NCI-H345 treated with DMSO at 0.1 percent for 48 hours (cell line): ENCODE results near the gene SCN1A.
"Not testable (repeated sequence)": the region's sequence is repeated elsewhere in the genome, so short reads cannot be mapped to it uniquely, and the experiment has no call there.

Experiments used
- DNase-seq: peaks from one replicate; lab custom pipeline; 2025; ENCODE audit not compliant: unreplicated experiment; lab: John Stamatoyannopoulos, UW

Gene SCN1A

GRCh38 chr2:166135849-166136258 lies 8.0 kb upstream of the SCN1A start:
- DNase-seq = no peak

DNA sequence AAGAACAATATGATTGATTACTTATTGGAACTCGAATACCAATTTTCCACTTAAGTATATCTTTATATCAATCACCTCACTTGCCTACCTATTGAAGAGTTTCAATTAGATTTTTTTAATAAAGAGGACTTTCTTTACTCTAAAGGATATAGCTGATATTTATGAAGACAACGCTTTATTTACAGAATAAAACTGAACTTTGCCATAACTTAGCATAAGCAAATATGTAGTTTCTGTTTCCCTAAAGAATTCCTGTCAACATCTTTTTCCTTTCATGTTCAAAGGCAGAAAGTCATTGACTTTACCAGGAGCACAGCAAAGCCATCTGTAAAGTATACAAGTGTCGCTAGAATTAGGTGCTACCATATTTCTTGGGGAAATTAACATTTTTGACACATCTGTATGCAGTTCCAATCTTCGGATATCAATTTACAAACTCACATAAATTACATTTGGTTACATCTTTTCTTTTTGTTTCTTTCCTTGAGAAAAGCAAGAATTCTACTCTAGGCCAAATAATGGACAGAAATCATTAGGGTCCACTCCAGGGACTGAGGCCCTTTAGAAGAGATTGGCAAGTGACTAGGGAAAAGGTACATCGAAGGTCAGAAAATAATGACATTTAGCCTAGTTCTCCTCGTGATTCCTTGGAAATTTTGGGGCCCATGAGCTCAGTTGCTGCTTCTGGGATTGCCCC lies 7.5 kb upstream of the SCN1A start:
- DNase-seq = no peak

DNA sequence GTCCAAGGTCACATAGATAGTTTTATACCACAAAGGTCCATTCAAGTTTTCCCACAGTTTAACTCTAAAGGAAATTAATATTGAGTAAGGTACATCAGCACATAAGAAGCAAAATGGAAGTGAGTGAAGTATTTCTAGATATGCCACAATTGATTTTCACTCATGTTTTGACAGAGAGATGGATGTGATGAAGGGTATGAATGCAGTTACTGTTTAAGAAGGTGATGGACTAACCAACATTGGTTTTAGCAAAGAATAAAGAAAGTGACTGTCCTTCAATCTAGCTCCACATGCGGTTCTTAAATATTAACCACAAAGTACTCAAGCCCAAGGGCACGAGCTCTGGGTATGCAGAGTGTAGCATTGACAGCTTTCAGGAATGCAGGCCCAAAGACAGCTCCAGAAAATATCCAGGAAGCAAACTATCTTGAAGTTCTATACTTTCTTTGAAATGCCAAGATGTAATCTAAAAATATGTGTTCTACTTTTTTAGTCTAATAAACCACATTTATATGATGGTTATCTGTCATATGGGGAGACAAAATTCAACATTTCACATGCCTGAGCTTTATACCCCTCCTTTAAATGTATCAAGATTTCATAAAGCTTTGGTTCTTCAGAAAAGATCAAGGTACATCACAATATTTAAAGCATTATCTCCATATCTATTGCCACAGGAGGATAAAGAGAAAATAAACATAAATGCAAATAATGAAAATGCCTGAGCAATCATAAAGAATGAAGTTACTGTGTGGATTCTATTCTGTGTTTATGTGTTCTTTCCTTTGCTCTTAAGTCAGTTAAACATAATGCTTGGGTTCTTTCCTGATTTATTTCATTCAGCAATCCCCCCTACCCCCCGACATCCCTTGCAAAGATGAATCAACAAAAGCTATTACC lies 6.7 kb upstream of the SCN1A start:
- no peak for DNase-seq

DNA sequence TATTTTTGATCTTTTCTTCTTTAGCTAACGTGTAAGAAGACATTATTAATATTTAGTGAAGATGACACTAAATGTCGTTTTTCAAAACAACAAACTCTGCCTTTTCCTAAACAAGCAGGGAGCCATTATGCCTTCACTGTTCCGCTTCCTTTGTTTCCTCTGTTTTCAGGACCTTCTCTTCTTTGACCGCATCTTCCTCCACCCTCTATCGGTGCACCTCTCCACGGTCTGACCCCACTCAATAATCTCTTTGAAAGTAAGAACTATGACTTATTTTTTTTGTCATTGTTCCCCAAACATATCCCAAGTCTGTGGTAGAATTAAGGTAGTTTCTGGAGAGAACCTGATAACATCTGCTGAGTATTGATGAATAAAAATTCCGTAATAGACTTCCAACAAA lies 5.8 kb upstream of the SCN1A start:
- no peak for DNase-seq

GRCh38 chr2:166128156-166128505 lies 311 bp upstream of the SCN1A start:
- DNase-seq = no peak

- DNase-seq = no peak
These were observed 1.7 kb downstream of the SCN1A start for GRCh38 chr2:166126007-166126639.

DNA sequence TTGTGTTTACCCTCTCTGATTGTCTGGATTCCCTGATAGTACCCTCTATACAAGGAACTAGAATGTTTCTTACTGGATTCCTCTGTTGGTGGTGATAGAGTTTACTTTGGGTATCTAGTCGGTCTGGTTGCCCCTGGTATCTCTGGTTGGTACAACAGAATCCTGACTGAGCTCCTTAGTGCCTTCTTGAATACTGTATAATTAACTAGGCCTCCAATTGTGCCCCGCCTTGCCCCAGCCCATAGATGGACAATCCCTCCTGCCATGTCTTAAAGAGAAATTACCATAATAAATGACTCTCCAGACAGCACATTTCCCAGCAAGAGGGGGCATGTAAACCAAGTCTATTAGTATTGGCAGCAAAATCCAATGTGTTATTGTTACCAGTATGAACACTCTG lies 2.3 kb downstream of the SCN1A start:
- DNase-seq = no peak

DNA sequence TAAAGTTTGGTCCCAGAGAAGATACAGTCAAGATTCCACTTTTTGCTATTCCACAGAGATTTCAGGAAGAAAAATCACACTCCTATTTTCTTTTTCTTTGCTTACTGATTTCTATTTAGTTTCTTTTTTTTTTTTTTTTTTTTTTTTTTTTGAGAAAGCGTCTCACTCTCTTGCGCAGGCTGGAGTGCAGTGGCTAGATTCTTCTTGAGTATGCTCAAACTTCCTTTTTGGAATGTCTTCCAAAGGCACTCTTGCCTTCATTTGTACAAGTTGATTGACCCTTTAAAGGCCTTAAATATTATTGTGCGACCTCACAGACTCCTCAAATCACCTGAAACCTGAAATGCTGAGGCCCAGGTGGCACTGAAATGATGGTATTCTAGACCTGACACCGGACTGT lies 9.6 kb downstream of the SCN1A start:
- DNase-seq = no peak

GRCh38 chr2:166117491-166117890 lies 10.3 kb downstream of the SCN1A start:
- no peak for DNase-seq

DNA sequence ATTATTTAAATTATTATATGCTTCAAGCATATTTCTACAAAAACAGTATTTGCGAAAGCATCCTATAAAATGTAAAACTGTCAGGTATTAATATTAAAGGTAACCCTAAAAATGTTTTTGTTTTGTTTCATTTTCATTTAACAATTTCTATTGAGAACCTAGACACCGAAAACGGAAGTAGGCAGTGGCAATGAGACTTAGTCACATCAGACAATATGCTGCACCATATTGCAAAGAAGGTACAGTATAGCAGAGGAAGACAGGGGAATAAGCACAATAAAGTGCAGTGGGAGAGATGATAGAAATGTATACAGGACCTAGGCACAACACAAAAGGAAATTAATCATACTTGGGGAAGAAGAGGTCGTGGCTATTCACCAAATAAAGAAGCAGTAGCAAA lies 12.2 kb downstream of the SCN1A start:
- no peak for DNase-seq

DNA sequence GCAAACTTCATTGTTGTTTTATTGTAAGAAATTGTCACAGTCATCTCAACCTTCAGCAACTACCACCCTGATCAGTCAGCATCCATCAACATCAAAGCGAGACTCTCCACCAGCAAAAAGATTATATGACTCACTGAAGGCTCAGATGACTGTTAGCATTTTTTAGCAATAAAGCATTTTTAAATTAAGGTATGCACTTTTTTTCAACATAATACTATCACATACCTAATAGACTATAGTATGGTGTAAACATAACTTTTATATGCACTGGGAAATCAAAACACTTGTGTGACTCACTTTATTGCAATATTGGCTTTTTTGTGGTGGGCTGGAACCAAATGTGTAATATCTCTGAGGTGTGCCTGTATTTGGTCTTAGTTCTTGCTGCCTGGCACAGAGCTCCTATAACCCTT lies 15.6 kb downstream of the SCN1A start:
- no peak for DNase-seq

GRCh38 chr2:166106431-166107015 lies 21.3 kb downstream of the SCN1A start:
- no peak for DNase-seq

GRCh38 chr2:166104773-166105172 lies 23.0 kb downstream of the SCN1A start:
- no peak for DNase-seq

DNA sequence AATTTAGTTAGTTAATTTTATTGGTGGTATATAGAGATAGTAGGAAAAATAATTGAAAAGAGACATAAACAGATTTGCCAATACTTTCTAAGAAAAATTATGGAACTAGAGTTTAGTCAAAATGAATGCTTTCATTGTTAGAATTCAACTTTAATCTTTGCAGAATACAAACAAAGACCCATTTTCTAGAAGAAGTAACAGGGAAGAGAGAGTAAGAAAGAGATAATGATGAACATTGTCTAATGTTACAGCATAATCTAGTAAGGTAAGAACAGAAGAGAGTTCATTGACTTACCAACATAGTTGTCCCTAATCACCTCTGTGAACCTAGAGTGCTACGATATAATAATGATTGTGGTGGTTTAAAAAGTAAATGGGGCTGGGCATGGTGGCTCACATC lies 23.7 kb downstream of the SCN1A start:
- no peak for DNase-seq

DNA sequence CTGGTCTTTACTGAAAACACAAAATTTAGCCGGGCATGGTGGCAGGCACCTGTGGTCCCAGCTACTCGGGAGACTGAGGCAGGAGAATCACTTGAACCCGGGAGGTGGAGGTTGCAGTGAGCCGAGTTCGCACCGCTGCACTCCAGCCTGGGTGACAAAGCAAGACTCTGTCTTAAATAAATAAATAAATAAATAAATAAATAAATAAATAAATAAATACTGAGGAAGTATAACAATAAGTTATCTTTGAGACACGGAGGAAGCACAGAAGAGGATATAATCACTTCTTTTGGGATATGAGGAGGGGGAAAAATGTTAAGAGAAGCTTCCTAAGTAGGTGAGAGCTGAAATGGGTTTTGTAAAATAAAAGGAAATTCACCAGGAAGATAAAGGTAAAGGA lies 24.5 kb downstream of the SCN1A start:
- not testable (repeated sequence) for DNase-seq

GRCh38 chr2:166094325-166094724 lies 33.5 kb downstream of the SCN1A start:
- no peak for DNase-seq

DNA sequence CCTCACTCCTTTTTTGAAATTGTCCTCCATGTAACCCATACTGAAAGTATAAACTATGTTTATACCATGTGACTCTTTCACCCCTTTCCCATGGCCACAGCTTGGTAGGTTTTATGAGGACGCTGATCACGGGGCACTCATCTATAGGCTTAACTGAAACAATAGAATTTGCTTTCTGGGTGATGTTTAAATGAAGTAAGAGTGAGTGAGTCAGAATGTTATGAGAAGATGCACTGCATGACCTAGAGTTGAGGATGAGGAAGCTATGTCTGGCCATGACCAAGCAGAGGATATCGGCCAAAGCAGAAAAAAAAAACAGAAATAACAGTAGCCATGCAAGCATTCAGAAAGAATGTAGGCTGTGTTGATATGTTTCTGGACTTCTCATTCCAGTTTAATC lies 34.9 kb downstream of the SCN1A start:
- DNase-seq = no peak

GRCh38 chr2:166091439-166091838 lies 36.4 kb downstream of the SCN1A start:
- no peak for DNase-seq

DNA sequence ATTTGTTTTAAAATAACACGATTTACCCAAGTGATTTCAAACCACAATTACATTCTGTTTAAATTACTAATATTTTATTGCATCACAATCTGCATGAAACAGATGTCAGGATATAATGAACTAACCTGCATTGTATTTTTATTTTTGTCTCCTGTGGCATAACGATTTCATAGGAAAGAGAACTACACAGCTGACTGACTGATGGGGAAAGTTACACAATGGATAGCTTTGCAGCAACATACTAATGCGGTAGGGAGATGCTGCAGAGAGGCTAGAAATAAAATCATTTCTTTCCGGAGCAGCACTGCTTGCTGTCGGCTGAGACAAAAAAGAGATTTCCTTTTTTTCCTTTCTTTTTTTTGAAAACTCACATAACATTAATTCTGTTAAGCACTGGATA lies 36.9 kb downstream of the SCN1A start:
- DNase-seq = no peak

GRCh38 chr2:166090346-166090745 lies 37.5 kb downstream of the SCN1A start:
- no peak for DNase-seq

- no peak for DNase-seq
These were observed 39.2 kb downstream of the SCN1A start for GRCh38 chr2:166088634-166089033.

DNA sequence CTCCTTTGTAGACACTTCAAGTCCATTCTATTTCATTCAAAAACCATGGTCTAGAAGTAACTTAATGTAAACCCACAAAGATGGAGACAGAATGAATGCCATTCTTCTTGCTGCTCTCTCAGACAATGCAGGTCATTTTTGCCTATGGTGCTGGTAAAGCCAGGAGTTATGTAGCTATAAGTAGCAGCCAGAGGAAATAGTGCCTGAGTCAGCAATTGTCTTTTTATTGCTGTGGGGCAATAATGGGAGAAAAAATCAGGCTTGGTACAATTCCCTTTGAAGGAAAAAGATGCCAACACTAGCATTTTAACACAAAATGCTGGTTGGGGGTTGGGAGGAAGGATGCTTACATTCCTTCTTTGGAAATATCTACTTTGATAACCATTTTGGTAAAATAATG lies 43.5 kb downstream of the SCN1A start:
- DNase-seq = no peak
